Measurements from ENCODE around the gene NFATC2IP. TPM values are rescaled to one million over a fixed set of nuclear protein-coding genes. Genes with fewer than 3 reads are reported as not detected.

The NFATC2IP gene
- total RNA-seq, 1 donor, result 22.1 TPM

- no peak overlapping the region for H3K4me3 ChIP-seq (ENCODE audit: low read depth, low read length)
- TF ChIP-seq CTCF (IDR thresholded peaks at IDR 0.05; ENCODE audit: insufficient read depth, low read length), result no peak
- no peak for DNase-seq (ENCODE audit: low read depth)
Observed at GRCh38 chr16:29009050-29009837, 58.5 kb downstream of the NFATC2IP start.

GRCh38 chr16:29009838-29010166 lies 59.1 kb downstream of the NFATC2IP start:
- H3K4me3 ChIP-seq (ENCODE audit: low read depth, low read length), result no peak overlapping the region
- DNase-seq (ENCODE audit: low read depth), result no peak
- no peak for TF ChIP-seq CTCF (IDR thresholded peaks at IDR 0.05; ENCODE audit: insufficient read depth, low read length)

- H3K4me3 ChIP-seq (ENCODE audit: low read depth, low read length), result no peak overlapping the region
- TF ChIP-seq CTCF (IDR thresholded peaks at IDR 0.05; ENCODE audit: insufficient read depth, low read length), result no peak
- DNase-seq (ENCODE audit: low read depth), result no peak
Observed at GRCh38 chr16:29011112-29011511, 60.4 kb downstream of the NFATC2IP start.

- DNase-seq (ENCODE audit: low read depth), result no peak
- H3K4me3 ChIP-seq (ENCODE audit: low read depth, low read length), result no peak overlapping the region
- TF ChIP-seq CTCF (IDR thresholded peaks at IDR 0.05; ENCODE audit: insufficient read depth, low read length), result no peak
Observed at GRCh38 chr16:29011851-29012250, 61.1 kb downstream of the NFATC2IP start.

- TF ChIP-seq CTCF (IDR thresholded peaks at IDR 0.05; ENCODE audit: insufficient read depth, low read length), result no peak
- H3K4me3 ChIP-seq (ENCODE audit: low read depth, low read length), result no peak overlapping the region
- DNase-seq (ENCODE audit: low read depth), result no peak
Observed at GRCh38 chr16:29012913-29013553, 62.3 kb downstream of the NFATC2IP start.

GRCh38 chr16:29014561-29015069 lies 63.9 kb downstream of the NFATC2IP start:
- no peak overlapping the region for H3K4me3 ChIP-seq (ENCODE audit: low read depth, low read length)
- no peak for DNase-seq (ENCODE audit: low read depth)
- no peak for TF ChIP-seq CTCF (IDR thresholded peaks at IDR 0.05; ENCODE audit: insufficient read depth, low read length)

Other genes starting within 250 kb of the NFATC2IP start
- gene EIF3C, start 239.5 kb upstream of the NFATC2IP start, total RNA-seq (ENCODE audit: low replicate concordance), result 93.4 and 1,370 TPM in 2 replicates
- 5.0 TPM in 1 of 2 replicates, not detected in the other for gene NPIPB9, start 199.2 kb upstream of the NFATC2IP start, total RNA-seq (ENCODE audit: low replicate concordance)
- gene ATXN2L, start 127.9 kb upstream of the NFATC2IP start, total RNA-seq (ENCODE audit: low replicate concordance), result 45.5 and 69.8 TPM in 2 replicates
- gene TUFM, start 104.6 kb upstream of the NFATC2IP start, total RNA-seq (ENCODE audit: low replicate concordance), result 74.6 and 133 TPM in 2 replicates
- gene SH2B1, start 87.1 kb upstream of the NFATC2IP start, total RNA-seq (ENCODE audit: low replicate concordance), result 9.0 and 13.1 TPM in 2 replicates
- gene ATP2A1, start 72.4 kb upstream of the NFATC2IP start, total RNA-seq (ENCODE audit: low replicate concordance), result 0.18 TPM in 1 of 2 replicates, not detected in the other
- gene RABEP2, start 25.7 kb upstream of the NFATC2IP start, total RNA-seq (ENCODE audit: low replicate concordance), result 27.4 and 30.4 TPM in 2 replicates
- gene CD19, start 19.0 kb upstream of the NFATC2IP start, total RNA-seq (ENCODE audit: low replicate concordance), result 0.33 TPM in 1 of 2 replicates, not detected in the other
- gene SPNS1, start 23.8 kb downstream of the NFATC2IP start, total RNA-seq (ENCODE audit: low replicate concordance), result 27.1 and 85.8 TPM in 2 replicates
- gene LAT, start 34.1 kb downstream of the NFATC2IP start, total RNA-seq (ENCODE audit: low replicate concordance), result 1.1 and 1.9 TPM in 2 replicates